Measurements from ENCODE around the gene TNFSF4. TPM values are rescaled to one million over a fixed set of nuclear protein-coding genes. Genes with fewer than 3 reads are reported as not detected.

TNFSF4 gene
- total and polyA plus RNA-seq, 2 of the 4 experiments (the other 2 are of a cell fraction) = 13.4 to 19.7 TPM

DNA sequence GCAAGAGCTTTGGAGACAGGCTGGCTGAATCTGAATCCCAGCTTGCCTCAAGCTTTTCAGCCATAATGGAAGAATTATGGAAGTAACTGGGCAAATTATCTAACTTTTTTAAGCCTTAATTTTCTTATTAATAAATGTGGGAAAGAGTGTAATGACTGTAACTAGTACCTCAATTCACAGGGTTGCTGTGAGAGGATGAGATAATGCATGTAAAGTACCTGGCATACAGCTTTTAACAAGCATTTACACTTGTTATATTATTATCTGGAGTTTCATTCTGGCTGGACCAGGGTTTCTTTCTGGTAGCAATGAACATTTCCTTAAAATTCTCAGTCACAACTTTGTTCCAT is 15.9 kb upstream of the TNFSF4 start:
- ChIA-PET POLR2A (ENCODE audit: unreplicated experiment) (no interaction called here), CTCF (no interaction called here)
- no peak overlapping the region for H3K4me3 ChIP-seq (ENCODE audit: insufficient read depth, low read depth, low read length)
- no peak overlapping the region for H2BK15ac ChIP-seq (ENCODE audit: low read depth, low read length)
- no peak for ATAC-seq (ENCODE audit: low read depth)
- no peaks in the 10 kb centered on the region for H3K9me3 ChIP-seq (ENCODE audit: control insufficient read depth, insufficient read depth, low read length)
- H3K36me3 ChIP-seq (ENCODE audit: control insufficient read depth, insufficient read depth, low read length) = no peaks in the 10 kb centered on the region
- DNase-seq = no peak
- in situ Hi-C loops (cut with MboI; ENCODE audit: low sequenced_read_pairs) (no loop called here), intact Hi-C loops (cut with micrococcal nuclease) (no loop called here), dilution Hi-C loops (cut with HindIII; ENCODE audit: low sequenced_read_pairs, unreplicated experiment) (no loop called here)
- no peak overlapping the region for H2BK20ac ChIP-seq (ENCODE audit: low read depth, low read length)
- no peaks in the 10 kb centered on the region; the same call in 1 of the 2 replicates for H3K9me1 ChIP-seq (ENCODE audit: insufficient read depth, low read length)
- no peak overlapping the region for H3K18ac ChIP-seq (ENCODE audit: low read depth, low read length)
- H3K27ac ChIP-seq (ENCODE audit: insufficient read depth, low read length) = no peak overlapping the region
- H4K8ac ChIP-seq (ENCODE audit: low read depth in 2 of 2, low read length in 2 of 2) = no peak overlapping the region
- H4K5ac ChIP-seq (ENCODE audit: low read depth, low read length) = no peak overlapping the region
- H3K4me1 ChIP-seq (ENCODE audit: control insufficient read depth, insufficient read depth, low read length) = no peaks in the 10 kb centered on the region
- no peak overlapping the region for H3K9ac ChIP-seq (ENCODE audit: low read depth, low read length)
- H2BK120ac ChIP-seq (ENCODE audit: low read depth, low read length) = no peak overlapping the region
- H3K79me1 ChIP-seq (ENCODE audit: low read depth in 1 of 2, low read length in 2 of 2) = no peaks in the 10 kb centered on the region
- no peak overlapping the region for H2AK5ac ChIP-seq (ENCODE audit: low read depth, low read length)
- no peak overlapping the region for H3K14ac ChIP-seq (replicated peaks; ENCODE audit: low read depth, low read length)
- H2AK9ac ChIP-seq (replicated peaks; ENCODE audit: low read depth, low read length, poor library complexity) = no peak overlapping the region
- H3K23ac ChIP-seq (ENCODE audit: low read depth, low read length) = no peak overlapping the region
- no peak overlapping the region for H3K56ac ChIP-seq (ENCODE audit: extremely low read depth, insufficient read depth, low read length)
- no peaks in the 10 kb centered on the region for H3K27me3 ChIP-seq (ENCODE audit: control insufficient read depth, insufficient read depth, low read length)
- no peaks in the 10 kb centered on the region for H4K20me1 ChIP-seq (ENCODE audit: insufficient read depth, low read length)
- H3K4me2 ChIP-seq (ENCODE audit: low read depth, low read length) = no peak overlapping the region
- no peak overlapping the region for H2BK5ac ChIP-seq (ENCODE audit: low read depth, low read length, poor library complexity, severe bottlenecking)
- no peak overlapping the region for H4K91ac ChIP-seq (ENCODE audit: insufficient read depth, low read depth, low read length)
- TF ChIP-seq MAZ (IDR thresholded peaks at IDR 0.05; ENCODE audit: borderline replicate concordance, low read depth, low read length) = no peak
- TF ChIP-seq MXI1 (IDR thresholded peaks at IDR 0.05; ENCODE audit: borderline replicate concordance, low read depth, low read length) = no peak
- no peak for TF ChIP-seq SMC3 (IDR thresholded peaks at IDR 0.05; ENCODE audit: low read depth, low read length)
- TF ChIP-seq RFX5 (IDR thresholded peaks at IDR 0.05; ENCODE audit: low read depth, low read length) = no peak
- no peak for TF ChIP-seq FOS (IDR thresholded peaks at IDR 0.05; ENCODE audit: low read depth, low read length)
- TF ChIP-seq MAFK (IDR thresholded peaks at IDR 0.05; ENCODE audit: low read depth, low read length) = no peak
- TF ChIP-seq, protein P1, sequence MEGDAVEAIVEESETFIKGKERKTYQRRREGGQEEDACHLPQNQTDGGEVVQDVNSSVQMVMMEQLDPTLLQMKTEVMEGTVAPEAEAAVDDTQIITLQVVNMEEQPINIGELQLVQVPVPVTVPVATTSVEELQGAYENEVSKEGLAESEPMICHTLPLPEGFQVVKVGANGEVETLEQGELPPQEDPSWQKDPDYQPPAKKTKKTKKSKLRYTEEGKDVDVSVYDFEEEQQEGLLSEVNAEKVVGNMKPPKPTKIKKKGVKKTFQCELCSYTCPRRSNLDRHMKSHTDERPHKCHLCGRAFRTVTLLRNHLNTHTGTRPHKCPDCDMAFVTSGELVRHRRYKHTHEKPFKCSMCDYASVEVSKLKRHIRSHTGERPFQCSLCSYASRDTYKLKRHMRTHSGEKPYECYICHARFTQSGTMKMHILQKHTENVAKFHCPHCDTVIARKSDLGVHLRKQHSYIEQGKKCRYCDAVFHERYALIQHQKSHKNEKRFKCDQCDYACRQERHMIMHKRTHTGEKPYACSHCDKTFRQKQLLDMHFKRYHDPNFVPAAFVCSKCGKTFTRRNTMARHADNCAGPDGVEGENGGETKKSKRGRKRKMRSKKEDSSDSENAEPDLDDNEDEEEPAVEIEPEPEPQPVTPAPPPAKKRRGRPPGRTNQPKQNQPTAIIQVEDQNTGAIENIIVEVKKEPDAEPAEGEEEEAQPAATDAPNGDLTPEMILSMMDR (conservative IDR thresholded peaks at IDR 0.05; ENCODE audit: low read depth, low read length) = no peak
- TF ChIP-seq, protein P2, sequence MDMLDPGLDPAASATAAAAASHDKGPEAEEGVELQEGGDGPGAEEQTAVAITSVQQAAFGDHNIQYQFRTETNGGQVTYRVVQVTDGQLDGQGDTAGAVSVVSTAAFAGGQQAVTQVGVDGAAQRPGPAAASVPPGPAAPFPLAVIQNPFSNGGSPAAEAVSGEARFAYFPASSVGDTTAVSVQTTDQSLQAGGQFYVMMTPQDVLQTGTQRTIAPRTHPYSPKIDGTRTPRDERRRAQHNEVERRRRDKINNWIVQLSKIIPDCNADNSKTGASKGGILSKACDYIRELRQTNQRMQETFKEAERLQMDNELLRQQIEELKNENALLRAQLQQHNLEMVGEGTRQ (IDR thresholded peaks at IDR 0.05; ENCODE audit: low read depth, low read length) = no peak
- TF ChIP-seq, protein P3, sequence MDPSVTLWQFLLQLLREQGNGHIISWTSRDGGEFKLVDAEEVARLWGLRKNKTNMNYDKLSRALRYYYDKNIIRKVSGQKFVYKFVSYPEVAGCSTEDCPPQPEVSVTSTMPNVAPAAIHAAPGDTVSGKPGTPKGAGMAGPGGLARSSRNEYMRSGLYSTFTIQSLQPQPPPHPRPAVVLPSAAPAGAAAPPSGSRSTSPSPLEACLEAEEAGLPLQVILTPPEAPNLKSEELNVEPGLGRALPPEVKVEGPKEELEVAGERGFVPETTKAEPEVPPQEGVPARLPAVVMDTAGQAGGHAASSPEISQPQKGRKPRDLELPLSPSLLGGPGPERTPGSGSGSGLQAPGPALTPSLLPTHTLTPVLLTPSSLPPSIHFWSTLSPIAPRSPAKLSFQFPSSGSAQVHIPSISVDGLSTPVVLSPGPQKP (IDR thresholded peaks at IDR 0.05; ENCODE audit: borderline replicate concordance, low read depth, low read length) = no peak
- TF ChIP-seq RAD21 (IDR thresholded peaks at IDR 0.05; ENCODE audit: low read length) = no peak
- TF ChIP-seq BHLHE40 (IDR thresholded peaks at IDR 0.05; ENCODE audit: low read depth, low read length) = no peak
- no peak for TF ChIP-seq RCOR1 (IDR thresholded peaks at IDR 0.05; ENCODE audit: insufficient replicate concordance, low read length)
- no peak for TF ChIP-seq CEBPB (IDR thresholded peaks at IDR 0.05; ENCODE audit: low read depth, low read length)
- TF ChIP-seq CHD1 (IDR thresholded peaks at IDR 0.05; ENCODE audit: low read depth, low read length) = no peak
- no peak for TF ChIP-seq NFE2L2 (IDR thresholded peaks at IDR 0.05; ENCODE audit: low read depth, low read length)
- no peak for TF ChIP-seq POLR2A (IDR thresholded peaks at IDR 0.05; ENCODE audit: low read depth, low read length)
- H2AFZ ChIP-seq (replicated peaks; ENCODE audit: low read length, poor library complexity) = no peak overlapping the region
- no peak overlapping the region for H3K4ac ChIP-seq (ENCODE audit: low read depth, low read length)
- BruUV-seq (replicated peaks) = no TSS peak
